ENCODE measurements around the gene ITGA11. TPM values are rescaled to one million over a fixed set of nuclear protein-coding genes. Genes with fewer than 3 reads are reported as not detected.

ITGA11 gene
- total RNA-seq, 2 experiments from 2014 or later: under 0.01 TPM; not detected in 1

GRCh38 chr15:68379058-68379758 lies 52.8 kb downstream of the ITGA11 start:
- Histone ChIP-seq H3K9me3 (ENCODE audit: low read length) (peaks cover 7% of the 10 kb centered on the region; the same call in 1 of the 2 replicates), H3K9me2 (ENCODE audit: insufficient read depth, low read length) (no peaks in the 10 kb centered on the region), H3K27ac (ENCODE audit: low read depth, low read length, poor library complexity, severe bottlenecking) (peak overlapping the region; percentile 10), H2AFZ (ENCODE audit: low read length) (peak overlapping the region; percentile 31; the same call in 1 of the 2 replicates), H3K4me1 (ENCODE audit: insufficient read depth, low read length, poor library complexity, severe bottlenecking) (peaks cover 10% of the 10 kb centered on the region), H4K20me1 (ENCODE audit: insufficient read depth, low read length) (no peaks in the 10 kb centered on the region), H3K4me2 (ENCODE audit: low read length) (peak overlapping the region; percentile 21), H3K36me3 (ENCODE audit: insufficient read depth, low read length) (no peaks in the 10 kb centered on the region), H3K4me3 (ENCODE audit: low read depth, low read length, poor library complexity, severe bottlenecking) (no peak overlapping the region), H3K79me2 (ENCODE audit: insufficient read depth, low read depth, low read length) (no peaks in the 10 kb centered on the region)
- peak; percentile 9 for DNase-seq (ENCODE audit: low spot score)
- CTCF ChIA-PET (ENCODE audit: unreplicated experiment): no interaction called here
- BruUV-seq (replicated peaks): no TSS peak
- intact Hi-C loops (cut with micrococcal nuclease; ENCODE audit: unreplicated experiment): no loop called here
- no peak for TF ChIP-seq EZH2phosphoT487 (IDR thresholded peaks at IDR 0.05; ENCODE audit: borderline replicate concordance, low read depth, low read length)
- TF ChIP-seq CTCF (conservative IDR thresholded peaks at IDR 0.05; ENCODE audit: low read length): no peak
- POLR2A ChIA-PET: interaction anchor here (0.6 kb wide), 1 partner anchor 131 kb away, joined by 4 read pairs; no protein-coding TSS in a partner anchor

- Histone ChIP-seq H3K36me3 (ENCODE audit: insufficient read depth, low read length) (no peaks in the 10 kb centered on the region), H3K9me3 (ENCODE audit: low read length) (peaks cover 7% of the 10 kb centered on the region; the same call in 1 of the 2 replicates), H3K4me3 (ENCODE audit: low read depth, low read length, poor library complexity, severe bottlenecking) (no peak overlapping the region), H3K27ac (ENCODE audit: low read depth, low read length, poor library complexity, severe bottlenecking) (no peak overlapping the region), H3K9me2 (ENCODE audit: insufficient read depth, low read length) (no peaks in the 10 kb centered on the region), H2AFZ (ENCODE audit: low read length) (no peak overlapping the region), H3K79me2 (ENCODE audit: insufficient read depth, low read depth, low read length) (no peaks in the 10 kb centered on the region), H3K4me2 (ENCODE audit: low read length) (no peak overlapping the region), H3K4me1 (ENCODE audit: insufficient read depth, low read length, poor library complexity, severe bottlenecking) (peaks cover 10% of the 10 kb centered on the region), H4K20me1 (ENCODE audit: insufficient read depth, low read length) (no peaks in the 10 kb centered on the region)
- DNase-seq (ENCODE audit: low spot score): no peak
- no TSS peak for BruUV-seq (replicated peaks)
- intact Hi-C loops (cut with micrococcal nuclease; ENCODE audit: unreplicated experiment): no loop called here
- TF ChIP-seq CTCF (conservative IDR thresholded peaks at IDR 0.05; ENCODE audit: low read length): no peak
- ChIA-PET CTCF (ENCODE audit: unreplicated experiment) (no interaction called here), POLR2A (no interaction called here)
Measured at GRCh38 chr15:68378595-68378994, 53.4 kb downstream of the ITGA11 start.

DNA sequence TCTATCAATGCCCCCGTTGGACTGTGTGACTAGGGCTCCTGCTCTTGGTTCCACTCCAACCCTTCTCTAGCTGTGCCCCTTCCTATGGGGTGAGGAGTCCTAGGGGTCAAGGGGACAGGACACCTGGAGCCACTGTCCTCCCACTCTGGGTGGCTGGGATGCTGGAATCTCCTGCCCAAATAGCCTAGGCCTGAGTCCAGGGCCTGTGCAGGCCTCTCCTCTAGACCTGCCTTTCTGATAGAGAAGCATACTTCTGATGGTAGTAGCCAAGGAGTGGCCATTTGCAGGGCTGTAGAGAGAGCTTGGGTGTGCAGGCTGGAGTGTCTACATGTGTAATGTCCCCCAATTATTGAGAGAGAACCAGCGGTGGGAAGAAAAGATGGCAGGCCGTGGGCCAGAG lies 54.2 kb downstream of the ITGA11 start:
- no peaks in the 10 kb centered on the region for H3K79me2 ChIP-seq (ENCODE audit: insufficient read depth, low read depth, low read length)
- H3K27ac ChIP-seq (ENCODE audit: low read depth, low read length, poor library complexity, severe bottlenecking): no peak overlapping the region
- peaks cover 10% of the 10 kb centered on the region for H3K4me1 ChIP-seq (ENCODE audit: insufficient read depth, low read length, poor library complexity, severe bottlenecking)
- H3K4me3 ChIP-seq (ENCODE audit: low read depth, low read length, poor library complexity, severe bottlenecking): no peak overlapping the region
- intact Hi-C loops (cut with micrococcal nuclease; ENCODE audit: unreplicated experiment): no loop called here
- no peak overlapping the region for H2AFZ ChIP-seq (ENCODE audit: low read length)
- no peak for DNase-seq (ENCODE audit: low spot score)
- no peaks in the 10 kb centered on the region for H3K9me2 ChIP-seq (ENCODE audit: insufficient read depth, low read length)
- H4K20me1 ChIP-seq (ENCODE audit: insufficient read depth, low read length): no peaks in the 10 kb centered on the region
- POLR2A ChIA-PET: no interaction called here
- BruUV-seq (replicated peaks): no TSS peak
- CTCF ChIA-PET (ENCODE audit: unreplicated experiment): no interaction called here
- H3K9me3 ChIP-seq (ENCODE audit: low read length): 0 out of 2 replicates have a peak, but pooled peaks cover under 1% of the 10 kb centered on the region
- H3K36me3 ChIP-seq (ENCODE audit: insufficient read depth, low read length): no peaks in the 10 kb centered on the region
- no peak overlapping the region for H3K4me2 ChIP-seq (ENCODE audit: low read length)
- TF ChIP-seq EZH2phosphoT487 (IDR thresholded peaks at IDR 0.05; ENCODE audit: borderline replicate concordance, low read depth, low read length) (no peak), CTCF (conservative IDR thresholded peaks at IDR 0.05; ENCODE audit: low read length) (no peak)
